Kidney capillary endothelial cell (primary cell): ENCODE data around the gene ZAP70.
A peak's percentile ranks its signal among the peaks of the same experiment; 100 is the strongest.
"Not testable (repeated sequence)": the region's sequence is repeated elsewhere in the genome, so short reads cannot be mapped to it uniquely, and the experiment has no call there.

ENCODE experiments used
- DNase-seq: peaks from one replicate; pipeline ENCODE4 v3.0.0-alpha.2; 2018; ENCODE audit warnings: low spot score

ZAP70 gene

GRCh38 chr2:97698530-97698929 lies 14.8 kb upstream of the ZAP70 start:
- DNase-seq = no peak

DNA sequence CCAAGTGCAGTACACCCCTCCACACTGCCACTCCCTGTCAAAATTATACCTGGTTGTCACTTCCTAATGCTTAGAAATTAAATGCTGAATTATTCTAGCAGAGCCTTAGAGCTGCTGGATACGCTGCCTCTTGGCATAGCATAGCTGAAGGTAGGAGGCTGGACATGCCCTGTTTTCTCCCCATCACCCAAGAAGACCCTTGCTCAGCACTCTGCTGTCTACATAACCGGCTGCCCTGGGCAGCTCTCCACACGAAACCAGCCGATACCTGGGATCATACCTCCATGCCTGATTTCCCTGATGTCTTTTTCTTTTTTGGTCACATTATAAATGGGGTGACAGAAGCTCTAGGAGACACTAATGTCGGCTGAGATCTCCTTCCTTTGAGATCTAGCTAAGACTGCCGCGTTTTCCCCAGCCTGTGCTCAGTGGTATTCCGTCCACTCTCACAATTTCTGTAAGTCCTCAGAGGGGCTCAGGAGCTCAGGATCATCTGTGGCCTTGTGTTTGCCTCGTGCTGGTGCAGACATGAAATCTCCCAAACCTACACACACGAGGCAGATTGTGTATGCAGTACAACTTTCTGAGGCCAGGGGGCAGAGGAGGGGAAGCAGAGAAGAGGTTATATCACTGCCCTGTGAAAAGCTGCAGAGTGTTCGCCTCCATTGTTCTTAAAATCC lies 13.5 kb upstream of the ZAP70 start:
- DNase-seq = peak; percentile 49

GRCh38 chr2:97701186-97701585 lies 12.2 kb upstream of the ZAP70 start:
- no peak for DNase-seq

DNA sequence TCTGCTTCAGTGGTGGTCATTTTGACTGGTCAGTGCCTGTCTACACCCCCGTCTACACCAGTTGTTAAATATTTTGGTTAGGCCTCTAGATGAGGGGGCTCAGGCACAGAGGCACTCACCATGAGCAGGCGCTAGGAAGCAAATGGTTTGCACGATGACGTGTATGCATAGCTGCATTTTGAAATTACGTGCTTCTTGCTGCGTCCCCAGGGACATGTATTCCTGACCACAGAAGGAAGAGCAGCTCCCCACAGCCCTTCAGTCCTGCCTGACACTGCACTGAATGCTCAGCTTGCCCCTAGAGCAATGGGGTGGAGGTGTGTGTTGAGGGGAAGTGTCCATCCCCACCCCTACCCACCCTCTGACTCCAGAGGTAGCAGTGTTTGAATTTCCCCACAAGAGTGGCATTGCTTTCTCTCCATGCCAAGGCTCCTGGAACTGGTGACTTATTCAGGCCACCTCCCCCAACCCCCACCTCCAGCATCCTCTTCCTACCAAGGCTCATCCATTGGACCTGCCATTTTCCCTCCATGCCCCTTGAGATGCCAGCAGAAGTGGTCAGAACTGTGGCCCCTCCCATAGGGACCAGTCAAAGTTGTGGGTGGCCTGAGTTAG lies 11.4 kb upstream of the ZAP70 start:
- DNase-seq = no peak

- no peak for DNase-seq
Measured at GRCh38 chr2:97702731-97703470, 10.5 kb upstream of the ZAP70 start.

GRCh38 chr2:97703741-97704140 lies 9.6 kb upstream of the ZAP70 start:
- no peak for DNase-seq

GRCh38 chr2:97704989-97705388 lies 8.4 kb upstream of the ZAP70 start:
- DNase-seq = no peak

DNA sequence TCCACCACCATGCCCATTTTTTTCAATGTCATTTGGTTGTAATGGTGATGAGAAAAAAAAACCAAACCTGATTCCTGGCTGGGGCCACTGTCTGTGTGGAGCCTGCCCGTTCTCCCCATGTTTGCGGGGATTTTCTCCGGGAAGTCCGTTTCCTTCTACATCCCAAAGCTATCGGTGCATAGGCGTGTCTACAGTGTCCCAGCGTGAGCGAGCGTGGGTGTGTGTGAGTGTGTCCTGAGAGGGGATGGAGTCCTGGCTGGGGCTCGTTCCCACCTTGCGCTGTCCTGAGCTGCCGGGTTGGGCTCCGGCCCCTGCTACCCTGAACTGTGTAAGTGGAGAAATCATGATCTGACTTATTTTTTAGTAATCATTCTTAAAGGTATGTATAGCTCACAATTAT lies 7.3 kb upstream of the ZAP70 start:
- DNase-seq = no peak

DNA sequence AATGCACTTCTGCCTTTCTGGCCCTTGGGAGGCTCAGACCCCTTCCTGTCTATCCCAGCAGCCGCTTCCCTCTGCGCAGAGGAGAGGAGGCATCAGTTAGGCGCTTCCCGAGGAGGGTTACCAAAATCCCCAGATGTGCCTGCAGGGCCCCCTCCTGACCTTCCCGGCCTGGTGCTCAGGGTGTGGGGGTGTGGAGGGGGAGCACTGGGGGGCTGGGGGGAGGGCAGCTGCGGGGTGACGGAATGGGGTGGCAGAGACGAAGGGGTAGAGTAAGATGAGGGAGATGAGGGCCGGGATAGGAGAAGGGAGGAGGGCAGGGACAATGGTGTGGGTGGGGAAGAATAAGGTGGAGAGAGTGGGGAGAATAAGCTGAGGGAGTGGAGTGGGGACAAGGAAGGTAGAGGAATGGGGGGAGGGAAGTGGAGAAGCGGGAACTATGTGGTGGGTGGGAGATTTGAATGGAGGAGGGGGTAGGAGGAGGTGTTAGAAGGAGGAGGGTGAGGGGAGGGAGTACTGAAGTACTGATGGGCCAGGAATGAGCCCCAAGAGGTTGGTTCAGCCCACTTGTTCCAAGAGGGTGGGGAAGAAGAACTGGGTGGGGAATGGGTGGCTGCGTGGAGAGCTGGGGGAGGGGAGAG lies 6.5 kb upstream of the ZAP70 start:
- DNase-seq = no peak

DNA sequence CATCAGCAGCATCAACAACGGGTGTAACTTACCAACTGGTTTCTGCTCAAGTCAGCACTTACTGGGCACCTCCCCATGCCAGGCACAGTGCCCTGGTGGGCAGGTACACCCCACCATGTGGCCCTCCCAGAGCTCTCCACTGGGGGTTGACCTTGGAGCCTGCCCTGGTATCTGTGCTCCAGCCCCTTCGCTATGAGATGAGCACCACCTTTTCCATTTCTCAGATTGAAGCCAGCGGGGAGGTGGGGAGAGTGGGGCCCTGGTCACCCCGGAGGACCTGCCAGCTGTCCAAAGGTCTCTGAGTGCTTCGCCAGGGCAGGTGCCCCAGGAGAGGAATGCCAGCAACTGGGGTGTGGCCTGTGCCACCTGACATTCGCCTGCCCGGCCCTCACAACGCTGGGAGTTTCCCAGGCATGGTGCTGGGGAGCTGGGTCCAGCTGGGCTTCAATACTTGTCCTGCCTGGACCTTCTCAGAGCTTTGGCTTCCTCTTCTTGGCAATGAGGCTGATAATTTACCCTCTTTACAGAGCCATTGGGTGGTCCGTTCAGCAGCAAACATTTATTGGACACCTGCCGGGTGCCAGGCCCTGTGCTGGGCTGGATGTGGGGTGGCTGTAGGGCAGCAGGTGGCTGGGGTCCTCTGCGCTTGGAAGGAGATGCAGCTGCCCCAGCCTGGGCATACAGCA lies 5.9 kb upstream of the ZAP70 start:
- DNase-seq = no peak

DNA sequence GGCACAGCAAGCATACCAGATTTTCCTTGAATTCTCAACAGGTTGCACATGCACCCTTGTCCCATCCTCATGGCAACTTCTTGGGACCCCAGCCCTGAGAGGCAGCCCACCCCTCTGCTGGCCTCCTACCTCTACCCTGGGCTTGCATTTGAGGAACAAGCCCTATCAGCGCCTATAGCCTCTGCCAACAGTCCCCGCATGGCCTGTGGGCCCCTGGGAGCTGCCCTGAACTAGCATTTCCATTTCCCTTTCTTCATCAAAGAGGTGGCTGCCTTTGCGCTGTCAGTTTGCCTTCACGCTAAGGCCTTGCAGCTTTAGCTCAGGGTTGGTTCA lies 5.4 kb upstream of the ZAP70 start:
- no peak for DNase-seq

GRCh38 chr2:97708608-97709007 lies 4.8 kb upstream of the ZAP70 start:
- DNase-seq = no peak

DNA sequence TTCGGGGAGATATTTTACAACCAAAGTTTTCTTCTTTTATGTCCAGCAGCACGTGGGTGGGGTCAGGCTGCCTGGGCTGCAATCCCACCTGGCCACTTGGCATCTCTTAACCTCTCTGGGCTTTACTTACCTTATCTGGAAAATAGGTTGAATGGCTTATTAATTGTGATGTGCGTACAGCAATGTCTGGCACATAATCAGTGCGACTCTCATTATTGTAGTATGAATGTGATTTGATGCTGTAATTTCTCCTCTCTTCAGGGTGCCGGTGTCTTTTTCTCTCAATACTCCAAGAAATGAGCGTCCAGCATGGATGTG lies 2.0 kb upstream of the ZAP70 start:
- no peak for DNase-seq

DNA sequence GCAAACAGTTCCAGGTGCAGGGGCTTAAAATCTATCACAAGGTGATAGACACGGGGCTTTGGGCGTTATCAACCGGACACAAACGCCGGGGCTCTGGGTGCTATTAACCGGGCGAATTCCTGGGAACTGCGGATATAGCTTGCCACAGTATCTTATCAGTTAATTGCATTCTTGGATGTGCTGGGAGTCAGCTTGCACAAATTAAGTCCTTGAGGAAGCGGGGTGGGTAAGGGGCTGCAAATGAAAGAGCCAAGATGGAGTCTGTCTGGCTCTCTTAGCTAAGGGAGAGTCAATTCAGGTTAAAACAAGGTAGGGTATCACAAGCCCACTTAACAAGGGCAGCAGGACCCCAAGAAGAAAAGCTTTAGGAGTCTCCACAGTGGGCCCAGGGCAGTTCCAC lies 1.2 kb upstream of the ZAP70 start:
- DNase-seq = not testable (repeated sequence)

- DNase-seq = no peak
Measured at GRCh38 chr2:97712693-97713295, 582 bp upstream of the ZAP70 start.

- DNase-seq = no peak
Measured at GRCh38 chr2:97714084-97714949, 941 bp downstream of the ZAP70 start.

DNA sequence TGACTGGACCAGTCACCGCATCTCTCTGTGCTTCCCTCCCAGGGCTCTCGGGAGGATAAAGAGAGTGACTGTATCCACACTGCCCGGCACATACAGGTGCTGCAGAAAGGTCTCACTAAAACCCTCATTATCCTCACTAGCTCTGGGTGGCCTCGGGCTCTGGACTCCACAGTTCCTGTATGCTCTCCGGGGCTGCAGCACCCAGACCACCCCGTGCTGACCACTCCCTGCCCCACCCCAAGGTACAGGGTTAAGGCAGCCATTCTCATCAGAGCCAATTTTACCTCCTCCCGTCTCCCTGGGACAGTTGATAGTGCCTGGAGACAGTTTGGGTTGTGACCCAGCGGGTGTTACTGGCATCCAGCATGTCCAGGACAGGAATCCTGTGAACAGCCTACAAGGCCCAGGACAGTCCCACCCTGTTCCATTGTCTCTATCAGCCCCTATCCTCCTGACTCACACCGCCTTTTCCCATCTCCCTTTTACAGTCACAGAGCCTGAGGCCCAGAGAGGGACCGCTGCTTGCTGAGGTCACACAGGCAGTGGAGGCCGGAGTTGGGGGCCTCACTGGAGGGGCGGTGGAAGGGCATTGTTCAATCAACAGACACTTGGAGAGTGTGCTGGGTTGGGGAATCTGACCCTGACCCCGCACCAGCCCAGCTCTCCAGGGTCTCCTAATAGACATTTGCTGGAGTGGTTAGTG lies 1.7 kb downstream of the ZAP70 start:
- no peak for DNase-seq

DNA sequence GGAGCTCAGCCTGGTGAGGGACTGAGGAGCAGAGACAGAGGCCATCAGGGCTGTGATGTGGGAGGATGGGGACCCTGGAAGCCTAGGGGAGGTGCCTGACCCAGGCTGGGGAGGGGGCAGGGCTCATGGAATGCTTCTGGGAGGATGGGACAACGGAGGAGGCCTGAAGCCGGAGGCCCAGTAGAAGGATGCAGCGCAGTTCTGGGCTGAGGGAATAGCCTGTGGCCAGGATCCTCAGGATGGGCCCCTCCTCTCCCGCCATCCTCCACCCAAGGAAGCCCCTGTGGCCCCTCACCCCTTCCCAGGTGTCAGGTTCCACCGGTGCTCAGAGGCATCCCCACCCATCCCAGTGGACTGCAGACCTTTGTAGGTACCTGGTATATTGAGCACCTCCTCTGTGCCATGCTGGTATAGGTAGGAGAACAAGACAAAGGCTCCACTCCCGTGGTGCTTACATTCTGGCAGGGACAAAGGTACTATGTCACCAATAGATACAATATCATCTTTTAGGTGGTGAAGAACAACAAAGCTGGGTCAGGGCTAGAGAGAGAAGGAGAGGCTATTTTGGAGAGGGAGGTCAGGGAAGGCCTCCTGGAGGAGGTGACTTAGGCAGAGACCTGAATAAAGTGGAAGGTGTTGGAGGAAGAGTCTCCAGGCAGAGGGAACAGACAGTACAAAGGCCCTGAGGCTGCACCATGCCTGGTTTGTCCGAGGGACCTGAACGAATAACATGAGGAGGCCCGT lies 2.7 kb downstream of the ZAP70 start:
- DNase-seq = no peak

- DNase-seq = no peak
Measured at GRCh38 chr2:97716695-97717612, 3.6 kb downstream of the ZAP70 start.
